Forelimb muscle (tissue), 1 donor: ENCODE data around the gene CCDC88C. TPM values are rescaled to one million over a fixed set of nuclear protein-coding genes. Genes with fewer than 3 reads are reported as not detected.

Experiments used
- DNase-seq: peaks from one replicate; pipeline ENCODE4 v3.0.0-alpha.2; 2013; ENCODE audit warnings: low read depth
- polyA plus RNA-seq: library from polyadenylated mRNA; unstranded; fragments of 120-200 nt; gene quantifications from one replicate; pipeline ENCODE4 v1.2.1, GENCODE V29; 2013; ENCODE audit not compliant: insufficient read length

CCDC88C gene
- polyA plus RNA-seq, 1 donor, result 14.0 TPM

DNA sequence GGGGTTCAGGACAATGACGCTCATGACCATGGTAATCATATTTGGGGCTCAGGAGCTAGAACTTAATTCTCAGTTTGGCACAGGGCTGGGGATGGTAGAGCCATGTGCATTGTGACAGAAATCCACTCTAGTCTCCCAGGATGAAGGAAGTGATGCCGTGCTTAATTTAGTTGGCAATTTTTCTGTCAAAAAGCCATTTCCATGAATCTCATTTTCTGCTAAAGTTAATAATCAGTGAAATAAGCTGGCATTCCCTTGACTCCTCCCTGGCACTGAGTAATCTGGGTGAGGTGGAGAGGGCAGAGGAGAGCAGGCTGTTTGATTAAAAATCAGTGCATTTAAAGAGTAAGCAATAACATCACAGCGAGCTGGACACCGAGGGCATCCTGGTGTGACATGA lies 128.2 kb downstream of the CCDC88C start:
- no peak for DNase-seq

DNA sequence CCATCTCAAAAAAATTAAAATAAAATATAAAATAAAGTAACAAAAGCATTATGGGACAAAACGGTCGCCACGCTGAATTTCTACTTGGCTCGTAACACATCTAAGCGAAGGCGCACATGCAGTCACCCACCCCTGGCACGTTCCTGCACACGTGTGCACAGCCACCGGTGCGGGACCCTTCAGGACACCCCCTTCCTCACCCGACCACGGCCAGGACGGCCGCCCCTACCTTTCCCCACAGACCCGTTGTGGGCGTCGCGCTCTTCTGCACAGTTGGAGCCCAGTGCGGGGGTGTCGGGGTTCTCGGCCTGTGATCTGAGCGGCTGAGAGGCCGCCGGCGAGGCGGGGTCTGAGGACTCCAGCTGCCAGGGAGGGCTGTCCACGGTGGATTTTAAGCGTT lies 128.7 kb downstream of the CCDC88C start:
- no peak for DNase-seq

DNA sequence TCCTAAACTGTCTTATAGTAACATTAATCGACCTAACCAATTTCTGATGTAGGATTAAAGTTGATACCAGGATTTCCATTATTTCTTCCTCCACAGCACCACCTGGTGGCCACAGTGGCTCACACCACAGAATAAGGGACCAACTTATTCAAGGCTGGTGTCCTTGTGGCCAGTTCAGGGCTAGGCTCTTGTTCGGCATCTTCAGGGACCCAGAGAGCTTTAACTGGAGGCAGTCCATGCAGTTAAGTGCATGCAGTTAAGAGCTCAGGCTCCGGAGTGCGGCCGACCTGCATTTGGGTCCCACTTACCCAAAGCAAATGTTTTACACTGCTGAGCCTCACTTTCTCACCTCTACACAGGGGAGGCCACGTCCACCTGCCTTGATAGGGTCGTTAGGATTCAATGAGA lies 131.1 kb downstream of the CCDC88C start:
- DNase-seq, result peak; percentile 38

DNA sequence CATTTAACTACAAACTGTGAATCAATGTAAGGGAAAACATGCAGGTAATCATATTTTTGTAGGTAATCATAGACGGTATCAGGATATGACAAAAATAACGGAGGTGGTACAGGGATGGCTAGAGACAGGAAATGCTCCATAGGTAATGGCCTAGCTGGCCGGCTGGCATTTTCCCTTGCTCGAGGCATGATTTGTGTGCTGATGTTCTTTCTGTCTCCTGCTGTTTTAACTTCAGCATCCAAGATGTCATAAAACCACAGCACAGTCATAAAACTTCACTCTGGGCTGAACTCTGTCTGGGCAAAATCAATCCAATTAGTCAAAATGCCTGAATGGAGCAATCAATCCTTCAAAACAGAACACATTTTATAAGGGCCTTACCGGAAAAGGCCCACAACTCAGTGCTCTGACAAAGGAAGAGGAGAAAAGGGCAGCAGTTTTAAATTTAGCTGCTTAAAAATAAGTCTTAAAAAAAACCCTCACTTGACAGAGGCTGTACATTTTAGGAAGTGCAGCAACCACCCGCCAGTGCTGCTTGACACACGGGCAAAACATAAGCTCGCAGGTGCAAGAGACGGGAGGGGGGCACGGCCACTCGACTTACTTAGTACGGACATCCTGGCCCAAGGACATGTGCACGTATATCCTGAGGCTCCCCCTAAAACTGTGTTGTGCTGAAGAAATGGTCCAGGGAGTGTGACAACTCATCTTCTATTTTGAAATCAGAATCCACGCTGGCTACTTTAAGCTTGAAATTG lies 132.7 kb downstream of the CCDC88C start:
- DNase-seq, result no peak

DNA sequence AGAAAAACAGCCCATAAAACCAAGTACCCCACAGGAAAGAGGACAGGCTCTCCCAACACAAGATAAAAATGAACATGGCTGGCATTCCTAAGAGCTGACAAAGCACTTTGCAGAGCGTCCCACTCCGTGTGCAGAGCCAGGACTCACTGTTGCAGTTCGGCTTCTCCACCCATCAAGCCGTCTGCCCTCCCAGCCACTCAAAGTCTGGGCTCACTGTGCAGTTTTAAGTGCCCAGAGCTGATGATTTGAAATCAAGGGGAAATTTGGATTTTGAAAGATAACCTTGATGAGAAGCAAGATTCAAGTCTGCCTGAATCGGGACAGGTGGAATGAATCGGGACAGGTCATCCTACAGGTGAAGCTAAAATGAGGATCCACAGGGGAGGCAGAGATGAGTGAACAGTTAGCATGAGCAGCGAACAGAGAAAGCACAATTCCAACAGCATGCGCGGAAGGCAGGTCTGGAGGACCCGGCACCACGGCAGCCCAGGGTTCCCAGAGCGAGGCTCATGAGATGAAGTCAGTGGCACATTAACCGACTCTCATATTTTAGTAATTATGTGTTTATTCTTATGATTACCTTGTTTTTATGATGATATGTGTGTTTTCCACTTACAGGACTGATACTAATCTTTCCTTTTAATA lies 133.4 kb downstream of the CCDC88C start:
- DNase-seq, result no peak

DNA sequence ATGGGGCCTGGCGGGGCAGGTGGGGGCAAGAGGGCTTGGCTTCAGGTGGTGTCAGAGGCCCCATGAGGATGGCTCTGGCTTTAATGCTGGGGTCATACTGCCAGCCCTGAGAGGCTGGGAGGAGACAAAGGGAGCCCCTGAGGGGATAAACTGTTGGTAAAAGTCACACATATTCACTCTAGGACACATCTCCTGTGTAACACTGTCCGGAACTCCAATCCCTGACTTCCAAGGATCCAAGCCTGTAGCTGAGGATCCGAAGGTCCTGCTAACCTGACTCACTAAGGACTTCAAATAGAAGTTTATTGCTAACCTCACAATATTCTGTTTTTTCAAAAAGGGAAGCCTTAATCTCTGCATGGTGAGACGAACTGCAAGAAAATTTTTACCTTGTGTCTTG lies 134.0 kb downstream of the CCDC88C start:
- DNase-seq, result no peak

DNA sequence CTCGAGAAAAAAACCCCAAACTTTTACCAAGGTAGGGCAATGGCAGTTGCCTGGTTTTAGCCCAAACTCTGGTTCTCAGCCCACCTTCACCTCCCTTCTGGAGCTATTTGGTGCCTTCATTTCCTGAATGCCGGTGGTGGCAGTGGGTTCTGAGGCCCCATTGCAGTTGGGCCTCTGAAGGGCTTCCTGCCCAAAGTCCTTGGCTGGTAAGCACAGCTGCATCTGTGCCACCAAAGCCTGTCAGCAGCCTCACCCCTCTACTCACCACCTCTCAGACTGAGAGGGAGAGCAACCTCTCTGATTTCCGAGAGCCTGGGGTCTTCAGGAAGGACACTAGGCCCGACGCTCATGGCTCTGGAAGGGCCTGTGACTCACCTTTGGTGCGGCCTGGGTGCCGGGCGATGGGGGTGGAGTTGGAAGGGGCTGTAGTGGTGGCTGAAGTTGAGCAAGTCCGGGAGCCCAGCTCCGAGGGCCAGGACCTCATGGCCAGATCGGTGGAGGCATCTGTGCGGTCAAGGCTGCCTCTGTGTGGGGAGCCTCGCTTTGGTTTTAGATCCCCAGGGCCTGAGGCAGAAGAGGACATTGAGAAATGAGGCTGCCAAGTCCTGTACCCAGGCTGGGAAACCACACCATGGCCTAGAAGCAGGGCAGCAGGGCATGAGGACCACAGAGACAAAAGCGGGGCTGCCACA lies 134.5 kb downstream of the CCDC88C start:
- no peak for DNase-seq

DNA sequence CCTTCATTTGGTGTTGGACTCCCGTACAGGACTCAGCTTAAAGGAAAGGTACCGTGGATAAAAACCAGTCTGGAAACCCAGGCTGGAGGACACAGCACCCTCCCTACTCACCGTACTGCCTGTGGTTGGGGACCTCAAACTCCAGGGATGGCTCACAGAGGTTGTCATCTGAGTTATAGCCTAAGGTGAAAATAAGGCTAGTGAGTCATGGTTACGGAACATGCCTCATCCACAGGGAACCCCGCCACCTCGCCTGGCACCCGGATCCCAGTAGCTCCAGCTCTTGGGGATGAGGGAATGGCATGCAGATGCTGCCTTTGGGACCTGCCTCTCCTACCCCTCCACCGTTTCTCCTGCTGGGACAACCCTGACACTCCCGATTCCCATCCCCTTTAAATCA lies 136.3 kb downstream of the CCDC88C start:
- no peak for DNase-seq

DNA sequence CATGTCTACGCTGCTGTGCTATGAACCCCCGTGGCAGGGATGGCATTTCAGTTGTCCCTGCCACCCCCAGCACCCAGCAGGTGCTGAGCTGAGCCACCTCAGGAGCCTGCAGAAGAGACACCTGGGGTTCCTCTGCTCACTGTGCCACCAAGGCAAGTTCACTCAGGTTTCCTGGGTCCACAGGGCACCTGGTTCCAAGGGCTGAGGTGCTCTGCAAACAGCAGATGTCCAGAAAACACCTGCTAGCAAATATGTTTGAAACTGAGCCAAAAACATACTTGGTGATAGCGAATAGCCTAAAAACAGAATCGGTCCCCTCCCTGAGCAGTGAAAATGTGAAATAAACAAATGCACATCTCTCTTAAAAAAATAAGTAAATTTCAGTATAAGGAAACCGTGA lies 137.5 kb downstream of the CCDC88C start:
- no peak for DNase-seq

DNA sequence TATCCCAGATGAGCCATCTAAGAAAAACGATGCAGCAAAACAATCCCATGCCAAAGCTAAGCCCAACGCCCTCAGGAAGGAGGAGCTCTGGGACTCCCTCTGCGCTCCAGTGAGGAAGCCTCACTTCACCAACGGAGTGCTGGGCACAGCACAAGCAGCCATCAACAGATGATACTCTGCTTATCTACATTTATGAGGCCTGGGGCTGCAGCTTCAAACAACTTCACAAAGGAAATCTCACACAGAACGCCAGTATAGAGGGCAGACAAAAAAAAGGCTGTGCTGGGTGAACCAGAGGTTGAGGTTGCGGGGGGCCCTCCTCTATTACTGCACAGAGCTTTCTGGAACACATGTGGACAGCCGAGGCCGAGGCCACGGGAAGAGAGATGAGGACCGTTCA lies 138.3 kb downstream of the CCDC88C start:
- no peak for DNase-seq

DNA sequence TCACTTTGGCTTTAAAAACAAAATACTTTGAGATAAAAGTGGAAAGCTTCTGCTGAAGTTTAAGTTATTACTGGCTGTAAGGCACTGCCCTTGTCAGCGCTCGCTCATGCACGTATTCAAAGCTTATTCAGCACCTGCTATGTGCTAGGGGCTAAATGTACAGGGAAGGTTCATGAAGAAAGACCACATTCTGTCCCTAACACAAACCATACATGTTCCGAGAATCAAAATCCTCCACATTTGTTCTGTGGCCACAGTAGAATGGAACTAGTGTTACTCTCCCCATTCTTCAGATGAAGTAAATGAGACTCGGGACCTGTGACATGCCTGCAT lies 139.3 kb downstream of the CCDC88C start:
- no peak for DNase-seq

DNA sequence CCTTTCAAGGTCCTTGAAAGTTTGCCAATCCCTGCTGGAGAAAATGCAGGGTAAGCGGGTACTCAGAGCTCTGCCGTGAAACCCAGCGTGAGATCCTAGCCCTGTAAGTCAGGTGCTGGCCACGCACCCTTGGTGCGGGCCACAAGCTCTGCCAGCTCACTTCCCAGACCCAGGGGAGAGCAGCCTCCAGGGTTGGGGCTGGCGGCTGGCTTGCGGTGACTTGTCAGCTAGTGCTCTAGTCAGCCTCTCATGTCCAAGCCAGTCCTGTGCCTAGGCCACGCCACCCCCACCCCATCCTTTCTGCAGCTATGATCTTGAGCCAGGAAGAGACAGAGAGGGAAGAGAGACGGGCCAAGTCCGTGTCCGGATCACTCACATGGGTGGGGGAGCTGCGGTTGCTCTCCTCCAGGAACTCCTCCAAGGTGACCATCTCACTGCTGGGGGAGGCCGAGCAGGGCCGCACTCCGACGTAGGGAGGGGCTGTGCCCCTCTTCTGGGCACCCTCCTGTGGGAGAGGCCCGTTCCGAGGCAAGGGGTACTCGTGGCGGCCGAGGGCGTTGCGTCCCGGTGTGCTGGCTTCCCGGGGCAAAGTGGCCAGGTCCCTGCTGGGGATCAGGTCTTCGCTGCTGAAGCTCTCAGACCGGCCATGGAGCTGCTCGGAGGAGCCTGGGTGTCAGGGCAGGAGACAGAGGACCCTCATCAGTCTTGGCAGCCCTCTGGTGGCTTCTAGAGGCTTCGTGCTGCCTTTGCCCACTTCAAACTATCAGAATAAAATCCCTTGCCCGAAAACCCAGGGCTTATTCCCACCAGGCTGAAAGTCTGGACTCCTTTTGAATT lies 139.9 kb downstream of the CCDC88C start:
- DNase-seq, result no peak

DNA sequence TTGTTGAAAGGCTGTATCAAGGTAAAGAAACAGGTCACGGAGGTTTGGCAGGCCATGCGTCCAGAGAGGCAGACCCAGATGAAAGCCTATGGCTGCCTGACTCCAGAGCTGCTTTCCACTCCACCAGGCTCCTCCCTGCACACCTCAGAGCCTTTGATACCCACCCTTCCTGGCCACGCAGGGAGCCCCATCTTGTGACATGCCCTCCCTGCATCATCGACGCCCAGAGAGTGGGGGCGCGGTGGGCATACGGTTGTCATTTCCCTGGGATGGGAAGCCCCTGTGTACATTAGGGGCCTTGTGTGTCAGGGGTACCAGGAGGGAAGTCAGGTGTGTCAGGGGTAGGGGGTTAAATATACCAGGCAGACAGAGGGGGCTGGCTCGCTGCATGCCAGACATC lies 142.8 kb downstream of the CCDC88C start:
- DNase-seq, result no peak

DNA sequence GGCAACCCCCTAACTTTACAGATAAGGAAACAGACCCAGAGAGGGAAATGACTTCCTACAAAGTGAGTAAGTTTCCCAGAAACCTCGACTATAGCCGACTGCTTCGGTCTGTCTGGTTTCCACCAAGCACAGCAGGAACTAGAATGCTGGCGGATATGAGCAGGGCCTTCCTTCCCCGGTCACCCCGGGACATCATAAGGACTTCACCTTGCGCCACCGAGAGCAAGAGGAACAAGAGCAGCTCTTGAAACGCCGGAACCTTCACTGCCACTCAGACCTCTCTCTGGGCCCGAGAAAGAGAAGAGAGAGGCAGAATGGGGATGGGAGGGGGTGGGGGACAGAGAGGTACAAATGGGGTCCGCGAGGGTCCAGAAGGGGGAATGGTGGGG lies 143.7 kb downstream of the CCDC88C start:
- no peak for DNase-seq

DNA sequence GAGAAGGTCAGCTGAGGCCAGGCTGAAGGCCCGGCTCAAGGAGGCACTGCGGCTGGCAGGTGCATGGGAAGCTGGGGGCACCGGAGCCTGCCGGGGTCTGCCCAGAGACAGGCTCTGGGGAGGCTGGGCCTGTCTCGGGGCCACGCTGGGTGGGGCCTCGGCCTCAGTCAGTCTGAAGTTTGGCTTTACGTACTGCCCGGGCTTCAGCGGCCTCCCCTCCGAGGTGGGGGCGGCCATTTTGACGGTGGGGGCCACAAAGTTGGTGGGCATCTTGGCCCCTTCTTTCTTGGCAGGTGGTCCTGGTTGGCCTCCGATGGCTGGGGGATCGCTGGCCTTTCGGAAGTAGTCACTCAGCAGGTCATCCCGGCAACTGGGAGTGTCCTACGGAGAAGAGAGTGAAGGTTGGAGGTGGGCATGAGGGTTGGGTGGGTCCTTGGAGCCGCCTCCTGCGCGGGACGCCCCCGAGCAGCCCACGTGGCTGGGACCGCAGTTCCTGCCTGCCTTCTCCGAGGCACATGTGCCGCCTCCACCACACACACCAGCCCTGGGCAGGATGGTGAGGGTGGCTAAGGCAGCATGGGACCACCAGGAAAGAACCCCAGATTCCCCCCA lies 144.2 kb downstream of the CCDC88C start:
- DNase-seq, result no peak

DNA sequence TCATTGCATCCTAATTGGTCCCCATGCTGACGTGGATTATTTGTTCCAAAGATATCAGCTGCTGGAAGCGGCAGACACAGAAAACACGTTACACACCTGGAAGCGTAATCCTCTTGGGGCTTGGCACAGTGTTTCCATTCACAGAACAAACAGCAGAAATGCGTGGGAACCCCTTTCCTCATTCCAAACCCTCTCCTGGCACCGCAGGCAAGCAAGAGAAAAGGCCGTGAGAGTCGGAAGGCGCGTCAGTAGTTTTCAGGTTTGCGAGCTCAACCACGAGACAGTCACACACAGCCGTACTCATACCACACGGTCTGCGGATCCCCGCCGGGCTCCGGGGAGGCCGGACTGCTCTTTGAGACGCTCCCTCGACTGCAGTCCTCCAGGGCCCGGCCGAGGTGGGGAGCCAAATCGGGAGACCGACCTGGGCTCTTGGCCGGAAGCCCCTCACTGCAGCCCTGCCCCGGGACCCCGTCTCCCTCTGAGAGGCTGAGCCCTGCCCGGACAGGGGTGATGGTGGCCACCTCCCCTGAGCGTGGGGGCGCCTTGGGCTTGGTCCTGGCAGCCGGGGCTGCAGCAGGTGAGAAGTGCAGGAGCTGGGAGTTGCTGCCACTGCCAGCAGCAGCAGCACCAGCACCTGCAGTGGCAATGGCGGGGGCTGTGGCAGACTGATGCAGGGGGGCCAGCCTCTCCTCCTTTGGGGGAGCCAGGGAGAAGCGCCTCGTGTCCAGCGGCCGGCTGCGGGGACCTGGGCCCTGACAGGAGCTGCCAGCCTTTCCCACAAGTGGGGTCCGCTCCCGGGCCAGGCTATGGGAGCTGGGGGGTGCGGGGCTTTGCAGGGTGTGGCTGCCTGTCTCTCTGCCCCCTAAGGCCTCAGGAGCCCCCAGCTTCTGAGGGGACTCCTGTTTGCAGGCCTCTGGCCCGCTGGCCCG lies 145.0 kb downstream of the CCDC88C start:
- DNase-seq, result no peak

DNA sequence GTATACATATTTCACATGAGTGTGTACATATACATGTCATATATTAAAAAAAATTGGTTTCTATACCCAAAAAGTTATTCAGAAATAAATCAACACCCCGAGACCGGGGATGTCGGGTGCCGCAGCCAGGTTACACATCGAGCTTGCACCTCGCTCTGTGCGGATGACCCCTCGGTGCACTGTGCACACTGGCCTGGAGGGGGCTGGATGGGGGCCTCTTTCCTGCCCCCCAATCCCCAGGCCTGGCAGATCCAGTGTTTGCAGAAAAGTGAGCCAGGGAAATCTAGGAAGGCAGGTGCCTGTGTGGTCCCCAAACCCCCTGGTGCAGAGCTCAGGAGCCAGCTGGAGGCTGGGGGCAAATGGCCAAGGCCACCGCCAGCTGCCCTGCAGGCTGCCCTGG lies 146.0 kb downstream of the CCDC88C start:
- no peak for DNase-seq

DNA sequence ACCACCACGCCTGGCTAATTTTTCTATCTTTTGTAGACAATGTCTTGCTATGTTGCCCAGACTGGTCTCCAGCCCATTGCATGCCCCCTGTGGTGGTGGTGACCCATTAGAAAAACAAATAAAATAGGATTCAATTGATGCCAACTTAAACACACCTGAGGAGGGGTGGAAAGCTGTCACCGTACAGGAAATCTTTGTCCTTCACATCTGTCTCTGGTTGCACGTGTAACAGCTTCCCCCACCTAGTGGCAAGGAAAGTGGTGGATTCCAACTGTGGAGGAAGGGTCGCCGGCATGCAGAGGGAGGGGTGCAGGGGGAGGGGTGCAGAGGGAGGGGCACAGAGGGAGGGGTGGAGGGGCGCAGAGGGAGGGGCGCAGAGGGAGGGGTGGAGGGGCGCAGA lies 147.0 kb downstream of the CCDC88C start:
- no peak for DNase-seq

DNA sequence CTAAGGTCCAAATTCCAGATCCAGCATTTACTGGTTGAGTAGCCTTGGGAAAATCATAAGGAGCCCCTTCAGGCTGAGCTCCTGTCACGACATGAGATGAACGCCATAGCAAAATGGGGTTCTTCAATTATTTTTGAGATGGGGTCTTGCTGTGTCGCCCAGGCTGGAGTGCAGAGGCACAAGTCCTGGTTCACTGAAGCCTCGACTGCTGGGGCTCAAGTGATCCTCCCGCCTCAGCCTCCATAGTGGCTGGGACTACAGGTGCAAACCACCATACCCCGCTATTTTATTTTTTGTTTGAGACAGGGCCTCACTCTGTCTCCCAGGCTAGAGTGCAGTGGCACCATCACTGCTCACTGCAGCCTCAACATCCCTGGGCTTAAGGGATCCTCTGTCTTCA lies 147.4 kb downstream of the CCDC88C start:
- DNase-seq, result no peak

DNA sequence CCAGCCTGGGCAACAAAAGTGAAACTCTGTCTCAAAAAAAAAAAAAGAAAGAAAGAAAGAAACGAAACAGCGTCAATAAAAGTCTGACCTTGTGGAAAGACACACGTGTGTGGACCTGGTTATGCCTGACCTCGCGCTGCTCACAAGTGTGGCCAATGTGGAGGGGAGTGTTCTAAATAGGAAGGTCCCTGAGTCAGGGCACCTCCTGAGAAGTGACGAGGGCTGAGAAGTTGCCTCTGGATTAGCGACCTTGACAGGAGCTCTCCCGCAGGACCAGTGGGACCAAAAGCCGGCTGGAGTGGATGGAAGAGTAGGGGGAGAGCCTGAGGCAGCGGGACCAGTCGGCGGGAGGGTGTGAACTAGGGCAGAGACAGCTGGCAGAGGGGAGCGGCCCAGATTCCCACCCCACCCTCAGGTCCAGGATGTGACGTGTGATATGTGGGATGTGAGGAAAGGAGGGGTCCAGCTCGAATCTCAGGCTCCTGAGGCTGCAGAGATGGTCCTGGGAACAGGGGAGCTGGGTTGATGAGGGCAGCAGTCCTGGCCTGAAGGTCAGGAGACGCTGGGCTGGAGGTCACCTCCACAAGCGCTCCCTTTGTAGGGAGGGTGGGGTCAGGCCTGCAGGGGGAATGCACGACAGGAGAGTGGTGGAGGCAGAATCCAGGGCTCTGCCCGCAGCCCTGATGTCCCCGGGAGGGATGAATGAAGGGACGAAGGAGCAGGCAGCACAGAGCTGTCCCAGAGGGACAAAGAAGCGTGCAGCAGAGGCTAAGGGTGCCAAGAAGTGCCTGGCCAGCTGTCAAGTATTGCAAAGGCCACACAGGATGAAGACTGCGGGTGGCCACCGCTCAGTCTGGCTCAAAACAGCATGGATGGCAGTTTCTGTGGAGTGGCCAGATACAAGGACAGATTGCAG lies 148.3 kb downstream of the CCDC88C start:
- no peak for DNase-seq
